GM10266 (cell line): ENCODE measurements around the gene DOCK4.

ENCODE experiments used
- DNase-seq: peaks from one replicate; pipeline ENCODE4 v3.0.0; 2012; ENCODE audit errors: extremely low spot score
- TF ChIP-seq, protein P1 (sequence below): IDR thresholded peaks from 2 replicates; pipeline ENCODE4 v1.5.1; 2012; ENCODE audit warnings: mild to moderate bottlenecking, low read depth; ENCODE audit not compliant: control insufficient read depth, insufficient read depth; ENCODE audit errors: missing control alignments

The DOCK4 gene

DNA sequence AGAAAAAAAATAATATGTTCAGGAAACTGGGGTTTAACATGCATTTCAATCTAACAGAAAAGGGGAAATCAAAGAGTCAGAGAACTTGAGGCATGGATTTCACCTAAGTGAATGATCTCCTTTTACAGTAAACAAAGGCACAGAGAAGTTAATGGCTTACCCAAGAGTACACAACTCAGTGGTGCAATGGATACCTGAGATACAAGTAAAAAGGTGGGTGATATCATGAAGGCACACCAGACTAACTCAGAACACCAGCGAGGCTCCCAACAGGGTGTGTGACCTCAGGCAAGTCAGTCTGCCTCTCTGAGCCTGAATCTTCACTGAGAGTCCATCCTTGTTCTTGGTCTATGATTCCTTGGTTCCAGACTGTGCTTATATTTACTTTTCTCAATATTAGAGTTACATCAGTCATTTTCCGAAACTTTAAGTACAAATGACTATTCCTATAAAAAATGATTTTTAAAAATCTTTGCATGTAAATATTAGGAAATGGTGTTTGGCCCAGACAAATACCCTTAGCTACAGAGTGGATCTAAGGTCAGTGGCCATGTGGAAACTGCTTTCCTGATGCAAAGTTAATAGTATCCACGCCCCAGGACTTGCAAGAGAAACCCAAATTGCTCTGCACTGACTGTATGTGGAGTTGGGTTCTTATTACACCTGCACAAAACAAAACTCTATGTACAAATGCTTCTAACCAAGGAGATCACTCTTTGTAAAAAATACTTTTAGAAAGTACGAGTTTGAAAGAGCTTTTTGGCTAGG, 361.1 kb downstream of the DOCK4 start:
- TF ChIP-seq, protein P1, sequence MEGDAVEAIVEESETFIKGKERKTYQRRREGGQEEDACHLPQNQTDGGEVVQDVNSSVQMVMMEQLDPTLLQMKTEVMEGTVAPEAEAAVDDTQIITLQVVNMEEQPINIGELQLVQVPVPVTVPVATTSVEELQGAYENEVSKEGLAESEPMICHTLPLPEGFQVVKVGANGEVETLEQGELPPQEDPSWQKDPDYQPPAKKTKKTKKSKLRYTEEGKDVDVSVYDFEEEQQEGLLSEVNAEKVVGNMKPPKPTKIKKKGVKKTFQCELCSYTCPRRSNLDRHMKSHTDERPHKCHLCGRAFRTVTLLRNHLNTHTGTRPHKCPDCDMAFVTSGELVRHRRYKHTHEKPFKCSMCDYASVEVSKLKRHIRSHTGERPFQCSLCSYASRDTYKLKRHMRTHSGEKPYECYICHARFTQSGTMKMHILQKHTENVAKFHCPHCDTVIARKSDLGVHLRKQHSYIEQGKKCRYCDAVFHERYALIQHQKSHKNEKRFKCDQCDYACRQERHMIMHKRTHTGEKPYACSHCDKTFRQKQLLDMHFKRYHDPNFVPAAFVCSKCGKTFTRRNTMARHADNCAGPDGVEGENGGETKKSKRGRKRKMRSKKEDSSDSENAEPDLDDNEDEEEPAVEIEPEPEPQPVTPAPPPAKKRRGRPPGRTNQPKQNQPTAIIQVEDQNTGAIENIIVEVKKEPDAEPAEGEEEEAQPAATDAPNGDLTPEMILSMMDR = no peak
- DNase-seq = no peak

DNA sequence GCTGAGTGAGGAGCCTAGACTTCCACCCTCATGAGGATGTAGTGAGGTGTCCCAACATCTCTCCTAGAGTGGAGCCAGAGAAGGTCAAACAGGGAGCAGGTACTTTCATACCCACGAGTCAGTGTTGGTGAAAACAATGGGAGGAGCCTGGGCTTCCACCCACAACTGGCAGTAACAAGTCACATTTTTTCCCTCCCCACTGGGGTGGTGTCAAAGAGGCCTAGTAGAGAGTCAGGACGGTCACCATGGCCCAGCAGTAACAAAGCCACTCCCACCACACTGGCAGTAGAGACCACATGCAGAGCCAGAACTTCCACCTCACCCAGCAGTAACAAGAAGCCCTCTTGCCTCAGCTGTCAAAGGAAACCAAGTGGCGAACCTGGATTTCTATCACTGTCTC, 363.7 kb downstream of the DOCK4 start:
- no peak for DNase-seq
- TF ChIP-seq, protein P1 = no peak

DNA sequence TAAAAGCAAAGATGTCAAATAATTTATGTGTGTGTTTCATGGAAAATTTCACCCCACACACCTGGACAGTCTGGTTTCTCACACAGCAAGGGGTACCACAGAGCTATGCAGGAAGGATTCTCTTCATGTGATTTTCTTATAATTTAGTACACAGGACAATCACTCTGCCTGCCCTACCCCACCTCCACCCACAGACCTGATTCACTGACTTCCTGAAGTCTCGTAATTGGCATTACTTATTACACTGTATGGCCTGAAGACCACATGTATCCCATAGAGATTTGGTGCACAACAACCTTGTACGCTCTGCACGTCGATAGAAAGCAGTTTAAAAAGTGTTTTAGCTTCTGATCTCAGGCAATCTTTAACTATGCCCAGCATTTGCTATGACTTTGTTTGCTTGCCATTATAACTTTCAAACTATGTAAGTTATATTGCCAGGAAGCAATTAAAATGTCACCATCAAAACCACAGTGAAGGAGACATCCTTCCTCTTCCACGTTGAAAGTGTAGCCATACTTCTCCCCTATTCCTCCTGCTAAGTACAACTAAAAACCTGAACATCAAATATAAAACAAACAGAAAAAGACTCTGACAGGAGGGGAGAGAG, 364.5 kb downstream of the DOCK4 start:
- DNase-seq = no peak
- TF ChIP-seq, protein P1 = no peak

DNA sequence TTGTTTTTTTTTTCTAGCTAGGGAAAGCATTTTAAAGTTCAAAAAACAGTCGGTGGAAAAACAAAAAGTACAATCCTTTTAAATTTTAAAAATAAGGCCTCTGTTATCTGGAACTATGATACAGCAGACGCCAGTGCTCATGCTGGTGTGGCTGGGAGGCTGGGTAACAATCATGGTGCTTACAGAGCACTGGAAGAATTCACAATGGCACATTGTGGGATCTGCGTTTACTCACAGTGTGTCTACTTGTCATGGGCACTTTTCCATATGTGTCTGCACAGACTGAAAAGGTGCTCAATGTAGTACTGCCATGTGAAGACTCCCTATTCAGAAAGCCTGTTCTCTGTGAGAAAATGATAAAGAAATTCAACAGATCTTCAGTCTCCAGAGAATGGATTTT, 365.7 kb downstream of the DOCK4 start:
- TF ChIP-seq, protein P1 = no peak
- DNase-seq = no peak

DNA sequence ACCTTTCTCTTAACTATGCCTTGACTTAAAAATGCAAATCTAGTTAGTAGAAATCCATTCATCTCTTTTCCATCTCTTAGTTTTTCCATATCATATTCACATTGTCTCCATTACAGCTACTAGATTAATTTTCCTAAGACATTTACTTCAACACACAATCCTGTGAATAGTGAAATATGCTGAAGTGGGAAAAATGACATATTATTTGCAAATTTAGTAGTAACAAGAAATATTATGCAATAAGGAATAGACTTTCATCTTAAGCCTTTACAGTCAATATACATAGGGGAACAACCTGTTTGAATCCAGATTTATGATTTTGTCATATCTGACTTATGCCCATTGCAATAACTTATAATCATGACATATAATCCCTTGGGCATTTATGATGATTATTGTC, 366.9 kb downstream of the DOCK4 start:
- DNase-seq = no peak
- TF ChIP-seq, protein P1 = no peak

DNA sequence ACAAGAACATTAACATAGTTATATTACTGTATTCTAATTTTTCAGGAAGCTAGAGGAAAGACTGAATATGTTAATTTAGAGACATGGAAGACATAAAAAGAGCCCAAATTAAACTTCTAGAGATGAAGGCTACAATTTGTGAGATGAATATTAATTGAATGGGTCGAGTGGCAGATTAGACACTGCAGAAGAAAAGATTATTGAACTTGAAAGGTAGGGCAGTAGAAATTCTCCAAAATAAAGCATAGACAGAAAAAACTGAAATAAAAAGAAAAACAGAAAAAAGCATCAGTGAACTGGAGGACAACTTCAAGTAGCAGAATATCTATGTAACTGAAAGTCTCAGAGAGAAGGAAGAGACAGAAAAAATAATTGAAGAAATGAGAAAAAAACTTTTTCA, 369.6 kb downstream of the DOCK4 start:
- DNase-seq = no peak
- TF ChIP-seq, protein P1 = no peak

DNA sequence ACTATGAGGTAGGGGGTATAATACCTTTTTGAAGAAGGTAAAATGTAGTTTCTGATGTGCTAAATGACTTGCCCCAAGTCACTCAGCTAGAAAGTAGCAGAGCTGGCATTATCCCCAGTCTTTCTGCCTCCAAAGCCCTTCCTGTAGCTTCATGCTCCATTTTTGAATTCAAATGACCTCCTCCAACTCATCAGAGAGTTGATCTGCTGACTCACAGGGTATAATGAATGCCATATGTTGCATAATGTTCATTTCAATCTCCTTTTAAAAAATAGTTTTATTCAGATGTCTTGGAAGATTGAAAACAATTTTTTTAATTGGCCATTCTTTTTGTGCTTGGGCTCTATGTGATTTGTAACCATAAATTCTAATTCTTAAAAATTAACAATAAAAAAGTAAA, 371.1 kb downstream of the DOCK4 start:
- TF ChIP-seq, protein P1 = no peak
- DNase-seq = no peak
